Chondrocyte (in vitro differentiated cells): ENCODE results near the gene COPS8. TPM values are rescaled to one million over a fixed set of nuclear protein-coding genes. Genes with fewer than 3 reads are reported as not detected.
A peak's percentile ranks its signal among the peaks of the same experiment; 100 is the strongest.

ENCODE experiments used
- DNase-seq: peaks from one replicate; pipeline ENCODE4 v3.0.0; 2021; ENCODE audit warnings: mixed read lengths, low spot score
- H3K27ac Mint-ChIP-seq: one replicate; pipeline ENCODE4 v1.8.0; 2021; ENCODE audit warnings: mild to moderate bottlenecking, moderate library complexity, mixed read lengths; ENCODE audit not compliant: unreplicated experiment
- H3K27me3 Mint-ChIP-seq: 2 replicates; pipeline ENCODE4 v1.8.0; 2021; ENCODE audit warnings: low read depth, mixed read lengths
- H3K36me3 Mint-ChIP-seq: 2 replicates; pipeline ENCODE4 v1.8.0; 2021; ENCODE audit warnings: low read depth, mixed read lengths
- H3K4me1 Mint-ChIP-seq: 2 replicates; pipeline ENCODE4 v1.8.0; 2021; ENCODE audit warnings: low read depth, mild to moderate bottlenecking, mixed read lengths
- H3K4me3 Mint-ChIP-seq: one replicate; pipeline ENCODE4 v1.8.0; 2021; ENCODE audit warnings: mild to moderate bottlenecking, moderate library complexity, mixed read lengths; ENCODE audit not compliant: unreplicated experiment
- H3K9me3 Mint-ChIP-seq: 2 replicates; pipeline ENCODE4 v1.8.0; 2021; ENCODE audit warnings: low read depth, mixed read lengths
- total RNA-seq: library from RNA; stranded (reverse); gene quantifications from 3 replicates; pipeline ENCODE4 v1.2.1, GENCODE V29; 2021
- TF ChIP-seq, protein P1 (sequence below): fragments of 200-600 bp; sonication (generic); IDR thresholded peaks from 2 replicates; pipeline ENCODE4 v1.5.0; 2021; ENCODE audit warnings: antibody characterized with exemption, mild to moderate bottlenecking, moderate library complexity

The COPS8 gene
- total RNA-seq, 1 donor from 2014 or later: 65.8 TPM

DNA sequence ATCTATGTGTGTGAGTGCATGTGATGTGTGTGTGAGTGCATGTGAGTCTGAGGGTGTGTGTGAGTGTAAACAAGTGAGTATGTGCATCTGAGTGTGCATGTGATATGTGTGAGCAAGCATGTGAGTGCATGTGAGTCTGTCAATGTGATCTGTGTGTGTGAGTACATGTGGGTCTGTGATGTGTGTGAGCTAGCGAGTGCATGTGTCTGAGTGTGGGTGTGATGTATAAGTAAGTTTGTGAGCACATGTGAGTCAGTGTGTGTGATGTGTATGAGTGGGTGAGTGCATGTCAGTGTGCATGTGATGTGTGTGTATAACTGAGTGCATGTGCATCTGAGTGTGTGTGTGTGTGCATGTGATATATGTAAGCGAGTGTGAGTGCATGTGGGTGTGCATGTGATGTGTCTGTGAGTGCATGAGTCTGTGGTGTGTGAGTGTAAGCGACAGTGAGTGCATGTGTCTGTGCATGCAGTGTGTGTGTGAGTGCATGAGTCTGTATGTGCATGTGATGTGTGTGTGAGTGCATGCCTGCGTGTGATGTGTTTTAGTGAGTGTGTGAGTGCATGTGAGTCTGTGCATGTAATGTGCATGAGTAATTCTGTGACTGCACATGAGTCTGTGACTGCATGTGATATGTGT lies 44.1 kb downstream of the COPS8 start:
- Mint-ChIP-seq H3K9me3 (peaks cover 5% of the 10 kb centered on the region), H3K27me3 (no peaks in the 10 kb centered on the region), H3K4me3 (no peak overlapping the region), H3K36me3 (peaks cover 1% of the 10 kb centered on the region), H3K27ac (no peak overlapping the region), H3K4me1 (peaks cover 15% of the 10 kb centered on the region)
- TF ChIP-seq, protein P1, sequence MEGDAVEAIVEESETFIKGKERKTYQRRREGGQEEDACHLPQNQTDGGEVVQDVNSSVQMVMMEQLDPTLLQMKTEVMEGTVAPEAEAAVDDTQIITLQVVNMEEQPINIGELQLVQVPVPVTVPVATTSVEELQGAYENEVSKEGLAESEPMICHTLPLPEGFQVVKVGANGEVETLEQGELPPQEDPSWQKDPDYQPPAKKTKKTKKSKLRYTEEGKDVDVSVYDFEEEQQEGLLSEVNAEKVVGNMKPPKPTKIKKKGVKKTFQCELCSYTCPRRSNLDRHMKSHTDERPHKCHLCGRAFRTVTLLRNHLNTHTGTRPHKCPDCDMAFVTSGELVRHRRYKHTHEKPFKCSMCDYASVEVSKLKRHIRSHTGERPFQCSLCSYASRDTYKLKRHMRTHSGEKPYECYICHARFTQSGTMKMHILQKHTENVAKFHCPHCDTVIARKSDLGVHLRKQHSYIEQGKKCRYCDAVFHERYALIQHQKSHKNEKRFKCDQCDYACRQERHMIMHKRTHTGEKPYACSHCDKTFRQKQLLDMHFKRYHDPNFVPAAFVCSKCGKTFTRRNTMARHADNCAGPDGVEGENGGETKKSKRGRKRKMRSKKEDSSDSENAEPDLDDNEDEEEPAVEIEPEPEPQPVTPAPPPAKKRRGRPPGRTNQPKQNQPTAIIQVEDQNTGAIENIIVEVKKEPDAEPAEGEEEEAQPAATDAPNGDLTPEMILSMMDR: no peak
- no peak for DNase-seq

DNA sequence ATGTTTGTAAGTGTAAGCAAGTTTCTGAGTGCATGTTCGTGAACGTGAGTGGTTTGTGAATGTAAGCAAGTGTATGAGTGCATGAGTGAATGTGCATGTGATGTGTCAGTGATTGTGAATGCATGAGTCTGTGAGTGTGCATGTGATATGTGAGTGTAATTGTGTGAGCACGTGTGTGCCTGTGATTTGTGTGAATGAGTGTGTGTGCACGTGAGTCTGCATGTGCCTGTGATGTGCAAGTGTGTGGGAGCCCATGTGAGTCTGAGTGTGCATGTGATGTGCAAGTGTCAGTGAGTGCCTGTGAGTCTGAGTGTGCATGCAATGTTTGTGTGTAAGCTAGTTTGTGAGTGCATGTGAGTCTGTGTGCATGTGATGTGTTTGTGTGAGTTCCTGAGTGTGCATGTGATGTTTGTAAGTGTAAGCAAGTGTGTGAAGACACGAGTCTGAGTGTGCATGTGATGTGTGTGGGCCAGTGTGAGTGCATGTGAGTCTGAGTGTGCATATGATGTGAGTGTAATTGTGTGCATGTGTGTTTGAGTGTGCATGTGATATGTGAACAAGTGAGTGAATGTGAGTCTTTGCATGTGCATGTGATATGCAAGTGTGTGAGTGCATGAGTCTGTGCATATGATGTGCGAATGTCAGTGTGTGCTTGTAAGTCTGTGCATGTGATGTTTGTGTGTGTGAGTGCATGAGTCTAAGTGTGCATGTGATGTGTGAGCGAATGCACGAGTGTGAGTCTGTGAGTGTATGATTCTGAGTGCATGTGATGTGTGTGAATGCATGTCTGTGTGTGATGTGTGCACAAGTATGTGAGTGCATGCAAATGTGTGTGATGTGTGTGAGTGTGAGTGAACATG lies 45.1 kb downstream of the COPS8 start:
- Mint-ChIP-seq H3K27me3 (no peaks in the 10 kb centered on the region), H3K27ac (no peak overlapping the region), H3K4me3 (no peak overlapping the region), H3K36me3 (no peaks in the 10 kb centered on the region), H3K4me1 (peaks cover 9% of the 10 kb centered on the region), H3K9me3 (peaks cover 5% of the 10 kb centered on the region)
- no peak for DNase-seq
- TF ChIP-seq, protein P1: no peak

- H3K27ac Mint-ChIP-seq: no peak overlapping the region
- TF ChIP-seq, protein P1: no peak
- DNase-seq: no peak
- H3K4me1 Mint-ChIP-seq: peaks cover 2% of the 10 kb centered on the region
- no peak overlapping the region for H3K4me3 Mint-ChIP-seq
- no peaks in the 10 kb centered on the region for H3K36me3 Mint-ChIP-seq
- no peaks in the 10 kb centered on the region for H3K27me3 Mint-ChIP-seq
- H3K9me3 Mint-ChIP-seq: peaks cover 5% of the 10 kb centered on the region
Measured at GRCh38 chr2:237131749-237132533, 46.3 kb downstream of the COPS8 start.

DNA sequence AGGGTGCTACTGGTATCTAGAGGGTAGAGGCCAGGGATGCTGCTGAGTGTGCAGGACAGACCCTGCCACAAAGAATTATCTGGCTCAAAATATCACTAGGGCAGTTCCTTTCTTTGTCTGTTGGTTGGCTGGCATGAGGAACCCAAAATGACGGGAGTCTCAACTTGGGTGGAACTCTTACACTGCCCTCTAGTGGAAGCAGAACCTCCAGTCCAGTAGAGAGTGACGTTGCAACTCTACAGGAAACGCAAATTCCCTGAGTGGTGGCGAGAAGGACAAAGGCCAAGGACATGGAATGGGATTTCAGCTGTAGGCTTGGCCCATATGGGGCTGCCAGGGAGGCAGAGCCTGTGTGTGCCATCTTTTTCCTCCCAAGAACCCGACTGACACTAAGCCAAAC lies 47.1 kb downstream of the COPS8 start:
- H3K9me3 Mint-ChIP-seq: peaks cover 5% of the 10 kb centered on the region
- no peak overlapping the region for H3K27ac Mint-ChIP-seq
- no peak overlapping the region for H3K4me3 Mint-ChIP-seq
- no peak for DNase-seq
- no peaks in the 10 kb centered on the region for H3K36me3 Mint-ChIP-seq
- no peaks in the 10 kb centered on the region for H3K27me3 Mint-ChIP-seq
- TF ChIP-seq, protein P1: peak; percentile 54
- no peaks in the 10 kb centered on the region for H3K4me1 Mint-ChIP-seq
